ENCODE results near the gene PABPC1L2B. TPM values are rescaled to one million over a fixed set of nuclear protein-coding genes. Genes with fewer than 3 reads are reported as not detected.

Gene PABPC1L2B
- polyA plus RNA-seq, 3 donors = not detected

- intact Hi-C loops (cut with micrococcal nuclease) = no loop called here
- WGBS (ENCODE audit: insufficient coverage) = no CpG with 5 or more reads among the region's 1 CpG
Observed at GRCh38 chrX:73028876-73029275, 26.1 kb downstream of the PABPC1L2B start.

More at GRCh38 chrX:73028876-73029275, 26.1 kb downstream of the PABPC1L2B start:
- H4K20me1 ChIP-seq (ENCODE audit: insufficient read depth, low read length) = no peaks in the 10 kb centered on the region
- H3K4me3 ChIP-seq (replicated peaks in 1 of 3; ENCODE audit: low read depth in 2 of 3, low read length in 3 of 3) = no peak overlapping the region
- no peak overlapping the region for H3K27ac ChIP-seq (ENCODE audit: low read depth in 1 of 2, low read length in 2 of 2)
- no peak for DNase-seq
- TF ChIP-seq CTCF (IDR thresholded peaks at IDR 0.05) = no peak
- Mint-ChIP-seq H3K4me1 (no peaks in the 10 kb centered on the region), H3K27me3 (ENCODE audit: low read depth in 3 of 3) (peaks cover 0 to 1% (median 0%) of the 10 kb centered on the region in 3 donors), H3K36me3 (no peaks in the 10 kb centered on the region), H3K9me3 (peaks cover 0 to 13% (median 5%) of the 10 kb centered on the region in 7 donors), H3K4me3 (no peak overlapping the region), H3K27ac (no peak overlapping the region)
- H3K9me3 ChIP-seq (replicated peaks in 1 of 2; ENCODE audit: control insufficient read depth in 1 of 2, insufficient read depth in 1 of 2, low read length in 2 of 2) = no peaks in the 10 kb centered on the region
- H3K27me3 ChIP-seq (ENCODE audit: control insufficient read depth in 2 of 2, insufficient read depth in 2 of 2, low read length in 2 of 2) = no peaks in the 10 kb centered on the region
- H3K4me2 ChIP-seq (replicated peaks; ENCODE audit: extremely low read depth, low read length, poor library complexity, severe bottlenecking) = no peak overlapping the region
- no peaks in the 10 kb centered on the region for H3K79me2 ChIP-seq (ENCODE audit: insufficient read depth, low read length)
- no peaks in the 10 kb centered on the region for H3K36me3 ChIP-seq (replicated peaks in 1 of 2; ENCODE audit: control insufficient read depth in 1 of 2, insufficient read depth in 2 of 2, low read length in 2 of 2)
- H3K9ac ChIP-seq (ENCODE audit: insufficient read depth, low read length, poor library complexity, severe bottlenecking) = no peak overlapping the region
- no peak overlapping the region for H2AFZ ChIP-seq (ENCODE audit: insufficient read depth, low read depth, low read length, poor library complexity, severe bottlenecking)
- H3K4me1 ChIP-seq (ENCODE audit: control insufficient read depth in 1 of 2, insufficient read depth in 2 of 2, low read length in 2 of 2) = no peaks in the 10 kb centered on the region

Other genes with a start within 250 kb of the PABPC1L2B start
- not detected for gene DMRTC1B, start 226.0 kb upstream of the PABPC1L2B start, polyA plus RNA-seq
- not detected for gene FAM236B, start 220.3 kb upstream of the PABPC1L2B start, polyA plus RNA-seq
- not detected for gene FAM236D, start 194.7 kb upstream of the PABPC1L2B start, polyA plus RNA-seq
- not detected for gene FAM236C, start 90.3 kb upstream of the PABPC1L2B start, polyA plus RNA-seq
- gene FAM236A, start 64.7 kb upstream of the PABPC1L2B start, polyA plus RNA-seq = not detected
- not detected for gene DMRTC1, start 59.1 kb upstream of the PABPC1L2B start, polyA plus RNA-seq
- not detected for gene PABPC1L2A, start 76.6 kb downstream of the PABPC1L2B start, polyA plus RNA-seq
- not detected for gene NAP1L2, start 211.9 kb downstream of the PABPC1L2B start, polyA plus RNA-seq